Measurements from ENCODE around the gene CDH4. TPM values are rescaled to one million over a fixed set of nuclear protein-coding genes. Genes with fewer than 3 reads are reported as not detected.

CDH4 gene
- total and polyA plus RNA-seq, 2 of the 4 experiments (the other 2 are of a cell fraction) = 1.6 to 3.5 TPM

- in situ Hi-C loops (cut with MboI; ENCODE audit: low sequenced_read_pairs) (no loop called here), intact Hi-C loops (cut with micrococcal nuclease) (no loop called here), dilution Hi-C loops (cut with HindIII; ENCODE audit: low sequenced_read_pairs, unreplicated experiment) (no loop called here)
- WGBS, 2 experiments (ENCODE audit: extremely low coverage in 2 of 2, insufficient read length in 1 of 2) = 76% methylated on average over 11 of the region's 24 CpGs; no CpG with 5 or more reads in 1 of the 2 experiments
- Histone ChIP-seq H3K9me1 (ENCODE audit: insufficient read depth, low read length) (no peaks in the 10 kb centered on the region), H4K5ac (ENCODE audit: low read depth, low read length) (no peak overlapping the region), H3K23ac (ENCODE audit: low read depth, low read length) (no peak overlapping the region), H2BK120ac (ENCODE audit: low read depth, low read length) (no peak overlapping the region), H3K4ac (ENCODE audit: low read depth, low read length) (no peak overlapping the region), H3K36me3 (ENCODE audit: control insufficient read depth, insufficient read depth, low read length) (no peaks in the 10 kb centered on the region), H2AFZ (replicated peaks; ENCODE audit: low read length, poor library complexity) (no peak overlapping the region), H3K56ac (ENCODE audit: extremely low read depth, insufficient read depth, low read length) (no peak overlapping the region), H3K79me1 (ENCODE audit: low read depth in 1 of 2, low read length in 2 of 2) (no peaks in the 10 kb centered on the region), H3K14ac (replicated peaks; ENCODE audit: low read depth, low read length) (no peak overlapping the region), H2BK5ac (ENCODE audit: low read depth, low read length, poor library complexity, severe bottlenecking) (no peak overlapping the region), H4K91ac (ENCODE audit: insufficient read depth, low read depth, low read length) (no peak overlapping the region), H3K9me3 (ENCODE audit: control insufficient read depth, insufficient read depth, low read length) (peaks cover 6% of the 10 kb centered on the region; the same call in 1 of the 2 replicates), H2AK5ac (ENCODE audit: low read depth, low read length) (no peak overlapping the region), H2BK15ac (ENCODE audit: low read depth, low read length) (no peak overlapping the region), H4K8ac (ENCODE audit: low read depth in 2 of 2, low read length in 2 of 2) (no peak overlapping the region), H3K4me2 (ENCODE audit: low read depth, low read length) (no peak overlapping the region), H3K27me3 (ENCODE audit: control insufficient read depth, insufficient read depth, low read length) (peaks cover 5% of the 10 kb centered on the region; the same call in 1 of the 2 replicates), H3K4me1 (ENCODE audit: control insufficient read depth, insufficient read depth, low read length) (no peaks in the 10 kb centered on the region), H3K27ac (ENCODE audit: insufficient read depth, low read length) (no peak overlapping the region), H2AK9ac (replicated peaks; ENCODE audit: low read depth, low read length, poor library complexity) (no peak overlapping the region), H3K4me3 (ENCODE audit: insufficient read depth, low read depth, low read length) (no peak overlapping the region), H2BK20ac (ENCODE audit: low read depth, low read length) (no peak overlapping the region), H3K9ac (ENCODE audit: low read depth, low read length) (no peak overlapping the region), H4K20me1 (ENCODE audit: insufficient read depth, low read length) (no peaks in the 10 kb centered on the region), H3K18ac (ENCODE audit: low read depth, low read length) (no peak overlapping the region)
- ChIA-PET POLR2A (ENCODE audit: unreplicated experiment) (no interaction called here), CTCF (no interaction called here)
- ATAC-seq (ENCODE audit: low read depth) (no peak), DNase-seq (no peak)
- BruUV-seq (replicated peaks) = no TSS peak
- TF ChIP-seq SMC3 (IDR thresholded peaks at IDR 0.05; ENCODE audit: low read depth, low read length) = no peak
- no peak for TF ChIP-seq CTCF (conservative IDR thresholded peaks at IDR 0.05; ENCODE audit: low read depth, low read length)
- no peak for TF ChIP-seq RCOR1 (IDR thresholded peaks at IDR 0.05; ENCODE audit: insufficient replicate concordance, low read length)
- TF ChIP-seq MXI1 (IDR thresholded peaks at IDR 0.05; ENCODE audit: borderline replicate concordance, low read depth, low read length) = no peak
- TF ChIP-seq CEBPB (IDR thresholded peaks at IDR 0.05; ENCODE audit: low read depth, low read length) = no peak
- no peak for TF ChIP-seq BHLHE40 (IDR thresholded peaks at IDR 0.05; ENCODE audit: low read depth, low read length)
- TF ChIP-seq NFE2L2 (IDR thresholded peaks at IDR 0.05; ENCODE audit: low read depth, low read length) = no peak
- TF ChIP-seq MAZ (IDR thresholded peaks at IDR 0.05; ENCODE audit: borderline replicate concordance, low read depth, low read length) = no peak
- no peak for TF ChIP-seq RFX5 (IDR thresholded peaks at IDR 0.05; ENCODE audit: low read depth, low read length)
- no peak for TF ChIP-seq POLR2A (IDR thresholded peaks at IDR 0.05; ENCODE audit: low read depth, low read length)
- TF ChIP-seq RAD21 (IDR thresholded peaks at IDR 0.05; ENCODE audit: low read length) = no peak
- TF ChIP-seq USF2 (IDR thresholded peaks at IDR 0.05; ENCODE audit: low read depth, low read length) = no peak
- TF ChIP-seq ELK1 (IDR thresholded peaks at IDR 0.05; ENCODE audit: borderline replicate concordance, low read depth, low read length) = no peak
- no peak for TF ChIP-seq CHD1 (IDR thresholded peaks at IDR 0.05; ENCODE audit: low read depth, low read length)
- no peak for TF ChIP-seq FOS (IDR thresholded peaks at IDR 0.05; ENCODE audit: low read depth, low read length)
Measured at GRCh38 chr20:61853073-61854005, 601.3 kb downstream of the CDH4 start.

All from IMR-90 (cell line).